HepG2 (cell line): ENCODE measurements around the gene LSM14B. TPM values are rescaled to one million over a fixed set of nuclear protein-coding genes. Genes with fewer than 3 reads are reported as not detected.
A peak's percentile ranks its signal among the peaks of the same experiment; 100 is the strongest.

Experiments
- ARNT2 ChIP-seq: sonication (generic); formaldehyde crosslinking; IDR thresholded peaks from 2 replicates; pipeline ENCODE4 v1.8.0; 2022; ENCODE audit warnings: mild to moderate bottlenecking, low read depth, missing genetic modification reagents, moderate library complexity
- EP300 ChIP-seq, 3 experiments: sonication (generic) in 1 of 3; formaldehyde crosslinking in 1 of 3; IDR thresholded peaks; 2 replicates each; pipeline versions ENCODE4 v1.5.1 to v1.6.1; 2011 to 2020; ENCODE audit warnings: low read depth in 2 of 3, low read length in 2 of 3, borderline replicate concordance in 1 of 3, improper control_type of control experiment in 1 of 3, mild to moderate bottlenecking in 1 of 3, missing genetic modification reagents in 1 of 3, moderate library complexity in 1 of 3
- FOXP1 ChIP-seq, 2 experiments: fragments of 450-650 bp in 1 of 2; IDR thresholded peaks; 2 replicates each; pipeline ENCODE4 v1.6.1; 2017 to 2018; ENCODE audit warnings: antibody characterized with exemption in 1 of 2
- GFI1 ChIP-seq: sonication (generic); formaldehyde crosslinking; IDR thresholded peaks from 2 replicates; pipeline ENCODE4 v1.5.0; 2020; ENCODE audit warnings: missing genetic modification reagents, mild to moderate bottlenecking, borderline replicate concordance
- HIC2 ChIP-seq: sonication (generic); formaldehyde crosslinking; IDR thresholded peaks from 2 replicates; pipeline ENCODE4 v1.9.0; 2022; ENCODE audit warnings: low read depth, missing genetic modification reagents
- NFE2L2 ChIP-seq: fragments of 150-350 bp; IDR thresholded peaks from 2 replicates; pipeline ENCODE4 v1.6.1; 2014; ENCODE audit warnings: low read length
- NRL ChIP-seq: sonication (generic); formaldehyde crosslinking; IDR thresholded peaks from 2 replicates; pipeline ENCODE4 v1.5.0; 2020; ENCODE audit warnings: missing genetic modification reagents, mild to moderate bottlenecking, moderate library complexity, borderline replicate concordance
- PAF1 ChIP-seq: IDR thresholded peaks from 2 replicates; pipeline ENCODE4 v1.6.1; 2016; ENCODE audit warnings: missing genetic modification reagents, missing compliant biosample characterization
- UBTF ChIP-seq: sonication (generic); formaldehyde crosslinking; IDR thresholded peaks from 2 replicates; pipeline ENCODE4 v1.4.0; 2020; ENCODE audit warnings: mild to moderate bottlenecking, missing genetic modification reagents
- ZMYM4 ChIP-seq: sonication (generic); formaldehyde crosslinking; IDR thresholded peaks from 2 replicates; pipeline ENCODE4 v1.8.1; 2023; ENCODE audit warnings: mild to moderate bottlenecking, missing genetic modification reagents
- ZNF234 ChIP-seq: sonication (generic); formaldehyde crosslinking; conservative IDR thresholded peaks from 2 replicates; pipeline ENCODE4 v1.5.1; 2020; ENCODE audit warnings: mild to moderate bottlenecking, missing genetic modification reagents
- ZNF432 ChIP-seq: sonication (generic); formaldehyde crosslinking; IDR thresholded peaks from 2 replicates; pipeline ENCODE4 v1.5.0; 2020; ENCODE audit warnings: missing genetic modification reagents, mild to moderate bottlenecking, borderline replicate concordance
- ZNF816 ChIP-seq: sonication (generic); formaldehyde crosslinking; IDR thresholded peaks from 2 replicates; pipeline ENCODE4 v1.8.0; 2022; ENCODE audit warnings: missing genetic modification reagents, mild to moderate bottlenecking, borderline replicate concordance
- ZSCAN5A ChIP-seq: sonication (generic); formaldehyde crosslinking; IDR thresholded peaks from 2 replicates; pipeline ENCODE4 v1.8.0; 2022; ENCODE audit warnings: mild to moderate bottlenecking, missing genetic modification reagents, borderline replicate concordance
- polyA plus RNA-seq, 8 experiments: library from polyadenylated mRNA; depleted of rRNA in 3 of 8; stranded (reverse) in 7 of 8; unstranded in 1 of 8; fragments of >200 nt; fragmentation: Illumina TruSeq in 4 of 8; extraction: Trizol in 4 of 8; gene quantifications; 2 replicates each; pipeline versions ENCODE4 v1.2.1 to v1.2.3, GENCODE V29; 2011 to 2016; ENCODE audit warnings: low read depth in 4 of 8, missing spikeins in 1 of 8, mixed read lengths in 1 of 8; ENCODE audit not compliant: insufficient read depth in 1 of 8
- total RNA-seq, 5 experiments: library from RNA; depleted of rRNA; stranded (reverse); fragments of >200 nt; fragmentation: Illumina TruSeq; extraction: Trizol; gene quantifications; 2 replicates each; pipeline ENCODE4 v1.2.3, GENCODE V29; 2016; ENCODE audit warnings: low read depth in 1 of 5
- TF ChIP-seq, protein P1 (sequence below): IDR thresholded peaks from 2 replicates; pipeline ENCODE4 v1.6.1; 2012; ENCODE audit warnings: low read length, improper control_type of control experiment

LSM14B gene
- total and polyA plus RNA-seq, 2 of the 13 experiments (the other 11 are each of a cell fraction or from before 2014, with no cell fraction given), result 43.3 to 79.2 TPM

DNA sequence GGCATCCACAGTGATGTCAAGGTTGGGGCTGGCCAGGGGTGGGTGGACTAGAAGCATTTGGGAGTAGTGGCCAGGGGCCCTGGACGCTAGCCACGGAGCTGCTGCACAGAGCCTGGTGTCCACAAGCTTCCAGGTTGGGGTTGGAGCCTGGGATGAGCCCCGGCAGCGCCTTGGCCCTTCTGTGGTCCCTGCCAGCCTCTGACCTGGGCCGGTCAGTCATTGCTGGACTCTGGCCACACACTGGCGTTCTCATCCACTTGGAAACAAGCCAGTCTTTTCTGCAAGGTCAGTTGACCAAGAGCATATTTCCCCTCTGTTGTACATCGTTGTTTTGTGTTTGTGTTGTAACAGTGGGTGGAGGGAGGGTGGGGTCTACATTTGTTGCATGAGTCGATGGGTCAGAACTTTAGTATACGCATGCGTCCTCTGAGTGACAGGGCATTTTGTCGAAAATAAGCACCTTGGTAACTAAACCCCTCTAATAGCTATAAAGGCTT is 12.5 kb downstream of the LSM14B start (continued):
- TF ChIP-seq EP300 (IDR thresholded peaks at IDR 0.05; ENCODE audit: low read depth in 2 of 2, low read length in 2 of 2), result peak; percentile 58 to 62; a peak in 2 of 4 replicates
- TF ChIP-seq EP300 (CRISPR knock-in tag; IDR thresholded peaks at IDR 0.05; ENCODE audit: borderline replicate concordance), result peak; percentile 53; the same call in 1 of the 2 replicates
- TF ChIP-seq ARNT2, result peak; percentile 48; the same call in 1 of the 2 replicates
- no peak for TF ChIP-seq ZNF432 (CRISPR knock-in tag)
- no peak for TF ChIP-seq FOXP1 (IDR thresholded peaks at IDR 0.05)
- peak; percentile 91 for TF ChIP-seq FOXP1 (CRISPR knock-in tag; IDR thresholded peaks at IDR 0.05)
- TF ChIP-seq PAF1, result 0 out of 2 replicates have a peak, but pooled peaks have one; percentile 37
- peak; percentile 87 for TF ChIP-seq UBTF (CRISPR knock-in tag)
- TF ChIP-seq HIC2 (CRISPR knock-in tag), result peak; percentile 87; the same call in 1 of the 2 replicates
- TF ChIP-seq ZNF816 (CRISPR knock-in tag), result no peak
- TF ChIP-seq GFI1, result no peak; the same call in 1 of the 2 replicates
- TF ChIP-seq NFE2L2, result peak; percentile 40; the same call in 1 of the 2 replicates
- TF ChIP-seq ZSCAN5A (CRISPR knock-in tag), result no peak
- TF ChIP-seq, protein P1, sequence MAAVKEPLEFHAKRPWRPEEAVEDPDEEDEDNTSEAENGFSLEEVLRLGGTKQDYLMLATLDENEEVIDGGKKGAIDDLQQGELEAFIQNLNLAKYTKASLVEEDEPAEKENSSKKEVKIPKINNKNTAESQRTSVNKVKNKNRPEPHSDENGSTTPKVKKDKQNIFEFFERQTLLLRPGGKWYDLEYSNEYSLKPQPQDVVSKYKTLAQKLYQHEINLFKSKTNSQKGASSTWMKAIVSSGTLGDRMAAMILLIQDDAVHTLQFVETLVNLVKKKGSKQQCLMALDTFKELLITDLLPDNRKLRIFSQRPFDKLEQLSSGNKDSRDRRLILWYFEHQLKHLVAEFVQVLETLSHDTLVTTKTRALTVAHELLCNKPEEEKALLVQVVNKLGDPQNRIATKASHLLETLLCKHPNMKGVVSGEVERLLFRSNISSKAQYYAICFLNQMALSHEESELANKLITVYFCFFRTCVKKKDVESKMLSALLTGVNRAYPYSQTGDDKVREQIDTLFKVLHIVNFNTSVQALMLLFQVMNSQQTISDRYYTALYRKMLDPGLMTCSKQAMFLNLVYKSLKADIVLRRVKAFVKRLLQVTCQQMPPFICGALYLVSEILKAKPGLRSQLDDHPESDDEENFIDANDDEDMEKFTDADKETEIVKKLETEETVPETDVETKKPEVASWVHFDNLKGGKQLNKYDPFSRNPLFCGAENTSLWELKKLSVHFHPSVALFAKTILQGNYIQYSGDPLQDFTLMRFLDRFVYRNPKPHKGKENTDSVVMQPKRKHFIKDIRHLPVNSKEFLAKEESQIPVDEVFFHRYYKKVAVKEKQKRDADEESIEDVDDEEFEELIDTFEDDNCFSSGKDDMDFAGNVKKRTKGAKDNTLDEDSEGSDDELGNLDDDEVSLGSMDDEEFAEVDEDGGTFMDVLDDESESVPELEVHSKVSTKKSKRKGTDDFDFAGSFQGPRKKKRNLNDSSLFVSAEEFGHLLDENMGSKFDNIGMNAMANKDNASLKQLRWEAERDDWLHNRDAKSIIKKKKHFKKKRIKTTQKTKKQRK, result no peak
- TF ChIP-seq ZNF234 (CRISPR knock-in tag), result no peak
- TF ChIP-seq NRL (CRISPR knock-in tag), result 0 out of 2 replicates have a peak, but pooled peaks have one; percentile 67
- peak; percentile 47; the same call in 1 of the 2 replicates for TF ChIP-seq ZMYM4 (CRISPR knock-in tag)
